ENCODE data around the gene RAB3C.

- TF ChIP-seq POLR2A (IDR thresholded peaks at IDR 0.05) (no peak), EP300 (IDR thresholded peaks at IDR 0.05) (no peak)
- TF ChIP-seq, protein P1, sequence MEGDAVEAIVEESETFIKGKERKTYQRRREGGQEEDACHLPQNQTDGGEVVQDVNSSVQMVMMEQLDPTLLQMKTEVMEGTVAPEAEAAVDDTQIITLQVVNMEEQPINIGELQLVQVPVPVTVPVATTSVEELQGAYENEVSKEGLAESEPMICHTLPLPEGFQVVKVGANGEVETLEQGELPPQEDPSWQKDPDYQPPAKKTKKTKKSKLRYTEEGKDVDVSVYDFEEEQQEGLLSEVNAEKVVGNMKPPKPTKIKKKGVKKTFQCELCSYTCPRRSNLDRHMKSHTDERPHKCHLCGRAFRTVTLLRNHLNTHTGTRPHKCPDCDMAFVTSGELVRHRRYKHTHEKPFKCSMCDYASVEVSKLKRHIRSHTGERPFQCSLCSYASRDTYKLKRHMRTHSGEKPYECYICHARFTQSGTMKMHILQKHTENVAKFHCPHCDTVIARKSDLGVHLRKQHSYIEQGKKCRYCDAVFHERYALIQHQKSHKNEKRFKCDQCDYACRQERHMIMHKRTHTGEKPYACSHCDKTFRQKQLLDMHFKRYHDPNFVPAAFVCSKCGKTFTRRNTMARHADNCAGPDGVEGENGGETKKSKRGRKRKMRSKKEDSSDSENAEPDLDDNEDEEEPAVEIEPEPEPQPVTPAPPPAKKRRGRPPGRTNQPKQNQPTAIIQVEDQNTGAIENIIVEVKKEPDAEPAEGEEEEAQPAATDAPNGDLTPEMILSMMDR (IDR thresholded peaks at IDR 0.05): peak in 2 of 3 donors; percentile 65 to 68
These were observed 308.5 kb downstream of the RAB3C start for GRCh38 chr5:58891086-58891970.
